ENCODE results near the gene HNF4A. TPM values are rescaled to one million over a fixed set of nuclear protein-coding genes. Genes with fewer than 3 reads are reported as not detected.

HNF4A gene
- total and polyA plus RNA-seq, 2 of the 13 experiments (the other 11 are each of a cell fraction or from before 2014, with no cell fraction given): 80.9 to 169 TPM

GRCh38 chr20:44404204-44405181, 49.0 kb downstream of the HNF4A start (continued):
- TF ChIP-seq ZNF552 (CRISPR knock-in tag; IDR thresholded peaks at IDR 0.05; ENCODE audit: borderline replicate concordance) (no peak), ZNF142 (CRISPR knock-in tag; IDR thresholded peaks at IDR 0.05) (no peak), ATF4 (CRISPR knock-in tag; IDR thresholded peaks at IDR 0.05) (0 out of 4 replicates have a peak, but pooled peaks of 1 of the 2 experiments have one; percentile 3), NR3C1 (CRISPR knock-in tag; IDR thresholded peaks at IDR 0.05) (no peak), ZNF773 (CRISPR knock-in tag; IDR thresholded peaks at IDR 0.05; ENCODE audit: borderline replicate concordance) (no peak), ATF1 (CRISPR knock-in tag; IDR thresholded peaks at IDR 0.05) (no peak), NONO (IDR thresholded peaks at IDR 0.05) (peak; percentile 63; the same call in 1 of the 2 replicates), NONO (CRISPR knock-in tag; conservative IDR thresholded peaks at IDR 0.05) (peak; percentile 88), ZNF687 (CRISPR knock-in tag; IDR thresholded peaks at IDR 0.05) (peak; percentile 57), ZNF570 (CRISPR knock-in tag; IDR thresholded peaks at IDR 0.05; ENCODE audit: borderline replicate concordance) (no peak; the same call in 1 of the 2 replicates), GATA4 (IDR thresholded peaks at IDR 0.05; ENCODE audit: borderline replicate concordance, low read depth) (no peak), KDM1A (CRISPR knock-in tag; IDR thresholded peaks at IDR 0.05) (no peak), MYC (CRISPR knock-in tag; IDR thresholded peaks at IDR 0.05; ENCODE audit: borderline replicate concordance) (no peak), SMAD9 (CRISPR knock-in tag; IDR thresholded peaks at IDR 0.05) (no peak), SRY (CRISPR knock-in tag; IDR thresholded peaks at IDR 0.05) (peak; percentile 55; the same call in 1 of the 2 replicates)
